GM12801 (cell line): ENCODE measurements around the gene GULP1.

Experiments
- TF ChIP-seq, protein P1 (sequence below): IDR thresholded peaks from one replicate; pipeline ENCODE4 v1.5.1; 2011; ENCODE audit warnings: control low read depth; ENCODE audit not compliant: insufficient read length; ENCODE audit errors: extremely low read depth

GULP1 gene

DNA sequence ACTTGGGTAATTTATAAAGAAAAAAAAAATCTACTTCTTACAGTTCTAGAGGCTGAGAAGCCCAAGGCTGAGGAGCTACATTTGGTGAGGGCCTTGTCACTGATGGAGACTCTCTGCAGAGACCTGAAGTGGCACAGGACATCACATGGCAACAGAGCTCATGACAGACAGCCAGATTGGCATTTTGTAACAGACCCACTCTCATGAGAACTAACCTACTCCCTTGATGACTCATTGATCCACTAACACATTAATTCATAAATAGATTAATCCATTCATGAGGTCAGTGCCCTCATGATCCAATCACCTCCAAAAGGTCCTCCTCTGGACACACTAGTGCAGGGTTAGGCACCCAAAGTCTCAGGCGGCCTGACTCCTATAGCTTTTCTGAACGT is 318.4 kb downstream of the GULP1 start:
- TF ChIP-seq, protein P1, sequence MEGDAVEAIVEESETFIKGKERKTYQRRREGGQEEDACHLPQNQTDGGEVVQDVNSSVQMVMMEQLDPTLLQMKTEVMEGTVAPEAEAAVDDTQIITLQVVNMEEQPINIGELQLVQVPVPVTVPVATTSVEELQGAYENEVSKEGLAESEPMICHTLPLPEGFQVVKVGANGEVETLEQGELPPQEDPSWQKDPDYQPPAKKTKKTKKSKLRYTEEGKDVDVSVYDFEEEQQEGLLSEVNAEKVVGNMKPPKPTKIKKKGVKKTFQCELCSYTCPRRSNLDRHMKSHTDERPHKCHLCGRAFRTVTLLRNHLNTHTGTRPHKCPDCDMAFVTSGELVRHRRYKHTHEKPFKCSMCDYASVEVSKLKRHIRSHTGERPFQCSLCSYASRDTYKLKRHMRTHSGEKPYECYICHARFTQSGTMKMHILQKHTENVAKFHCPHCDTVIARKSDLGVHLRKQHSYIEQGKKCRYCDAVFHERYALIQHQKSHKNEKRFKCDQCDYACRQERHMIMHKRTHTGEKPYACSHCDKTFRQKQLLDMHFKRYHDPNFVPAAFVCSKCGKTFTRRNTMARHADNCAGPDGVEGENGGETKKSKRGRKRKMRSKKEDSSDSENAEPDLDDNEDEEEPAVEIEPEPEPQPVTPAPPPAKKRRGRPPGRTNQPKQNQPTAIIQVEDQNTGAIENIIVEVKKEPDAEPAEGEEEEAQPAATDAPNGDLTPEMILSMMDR = no peak

GRCh38 chr2:188610827-188611226 is 319.2 kb downstream of the GULP1 start:
- TF ChIP-seq, protein P1 = no peak

- TF ChIP-seq, protein P1 = no peak
These were observed 327.5 kb downstream of the GULP1 start for GRCh38 chr2:188619146-188619545.

DNA sequence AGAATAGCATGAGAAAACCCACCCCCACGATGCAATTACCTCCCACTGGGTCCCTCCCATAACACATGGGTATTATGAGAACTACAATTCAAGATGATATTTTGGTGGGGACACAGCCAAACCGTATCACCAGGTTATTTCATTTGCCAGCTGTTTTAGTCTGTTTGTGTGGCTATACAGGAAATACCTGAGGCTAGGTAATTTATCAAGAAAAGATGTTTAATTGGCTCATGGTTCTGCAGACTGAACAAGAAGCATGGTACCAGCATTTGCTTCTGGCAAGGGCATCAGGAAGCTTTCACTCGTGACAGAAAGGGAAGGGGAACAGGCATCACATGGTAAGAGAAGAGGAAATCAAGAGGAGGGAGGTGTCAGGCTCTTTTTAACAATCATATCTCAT is 329.2 kb downstream of the GULP1 start:
- TF ChIP-seq, protein P1 = no peak

GRCh38 chr2:188622601-188623260 is 331.1 kb downstream of the GULP1 start:
- TF ChIP-seq, protein P1 = no peak

- TF ChIP-seq, protein P1 = no peak
These were observed 332.4 kb downstream of the GULP1 start for GRCh38 chr2:188623995-188624643.

- TF ChIP-seq, protein P1 = no peak
These were observed 335.8 kb downstream of the GULP1 start for GRCh38 chr2:188627471-188627870.
